Keratinocyte (primary cell): Measurements from ENCODE around the gene CRELD1. TPM values are rescaled to one million over a fixed set of nuclear protein-coding genes. Genes with fewer than 3 reads are reported as not detected.
A peak's percentile ranks its signal among the peaks of the same experiment; 100 is the strongest.

Experiments used
- DNase-seq: peaks from one replicate; pipeline ENCODE4 v3.0.0-alpha.2; 2011; ENCODE audit warnings: low read depth, missing footprints, low spot score
- FAIRE-seq: peaks from 2 replicates; lab custom pipeline; 2011; peaks lifted over from hg19 to GRCh38; lab: Jason Lieb, UNC
- H2AFZ ChIP-seq: 2 replicates; pipeline ENCODE4 v1.6.0; 2012; ENCODE audit warnings: low read length, control low read depth, inconsistent platforms; ENCODE audit not compliant: control insufficient read depth
- H3K27ac ChIP-seq: 2 replicates; pipeline ENCODE4 v1.5.1; 2011; ENCODE audit warnings: low read length; ENCODE audit not compliant: control insufficient read depth, insufficient read depth
- H3K27me3 ChIP-seq: 3 replicates; pipeline ENCODE4 v1.6.0; 2011; ENCODE audit warnings: low read length; ENCODE audit not compliant: control insufficient read depth, insufficient read depth; ENCODE audit errors: extremely low read depth
- H3K36me3 ChIP-seq, 2 experiments: 2 replicates in 1 of 2; 3 replicates in 1 of 2; pipeline ENCODE4 v1.5.1; 2011; ENCODE audit warnings: low read length in 2 of 2, mild to moderate bottlenecking in 1 of 2; ENCODE audit not compliant: control insufficient read depth in 2 of 2, insufficient read depth in 2 of 2; ENCODE audit errors: extremely low read depth in 1 of 2
- H3K4me1 ChIP-seq: 3 replicates; pipeline ENCODE4 v1.5.1; 2011; ENCODE audit warnings: low read length; ENCODE audit not compliant: control insufficient read depth, insufficient read depth; ENCODE audit errors: extremely low read depth
- H3K4me2 ChIP-seq: 3 replicates; pipeline ENCODE4 v1.6.0; 2011; ENCODE audit warnings: low read depth, low read length; ENCODE audit not compliant: control insufficient read depth, insufficient read depth; ENCODE audit errors: extremely low read depth
- H3K4me3 ChIP-seq, 3 experiments: fragments of 200-600 bp in 1 of 3; sonication (generic) in 1 of 3; 2 replicates in 2 of 3; 3 replicates in 1 of 3; pipeline ENCODE4 v1.5.1; 2011 to 2016; ENCODE audit warnings: low read length in 3 of 3, mild to moderate bottlenecking in 3 of 3, control low read depth in 2 of 3, inconsistent platforms in 1 of 3, low read depth in 1 of 3, mixed read lengths in 1 of 3, mixed run types in 1 of 3, moderate library complexity in 1 of 3; ENCODE audit not compliant: control insufficient read depth in 2 of 3, insufficient read depth in 2 of 3; ENCODE audit errors: extremely low read depth in 1 of 3
- H3K79me2 ChIP-seq: 2 replicates; pipeline ENCODE4 v1.6.0; 2012; ENCODE audit warnings: low read length; ENCODE audit not compliant: control insufficient read depth, insufficient read depth
- H3K9ac ChIP-seq: 3 replicates; pipeline ENCODE4 v1.6.0; 2011; ENCODE audit warnings: low read length; ENCODE audit not compliant: control insufficient read depth, insufficient read depth; ENCODE audit errors: extremely low read depth
- H3K9me1 ChIP-seq: 3 replicates; pipeline ENCODE4 v1.6.0; 2011; ENCODE audit warnings: low read length; ENCODE audit not compliant: control insufficient read depth, insufficient read depth; ENCODE audit errors: extremely low read depth
- H3K9me3 ChIP-seq: 2 replicates; pipeline ENCODE4 v1.5.1; 2012; ENCODE audit warnings: low read depth, low read length; ENCODE audit not compliant: control insufficient read depth
- H4K20me1 ChIP-seq: 3 replicates; pipeline ENCODE4 v1.6.0; 2011; ENCODE audit warnings: low read length; ENCODE audit not compliant: control insufficient read depth, insufficient read depth; ENCODE audit errors: extremely low read depth
- CTCF ChIP-seq, 3 experiments: IDR thresholded peaks in 1 of 3; conservative IDR thresholded peaks in 1 of 3; optimal IDR thresholded peaks in 1 of 3; 2 replicates in 2 of 3; 3 replicates in 1 of 3; pipeline versions ENCODE3 to v1.5.1; 2011; ENCODE audit warnings: low read length in 3 of 3, mild to moderate bottlenecking in 3 of 3, moderate library complexity in 2 of 3, control low read depth in 1 of 3, inconsistent platforms in 1 of 3; ENCODE audit not compliant: insufficient read depth in 2 of 3; ENCODE audit errors: extremely low read depth in 1 of 3
- EZH2 ChIP-seq: IDR thresholded peaks from one replicate; pipeline ENCODE4 v1.6.1; 2012; ENCODE audit warnings: inconsistent platforms, mild to moderate bottlenecking, low read length, moderate library complexity
- dilution Hi-C: fragments of 300-500 bp; cut with MboI; formaldehyde crosslinking; loops from one replicate; pipeline ENCODE4 v1.7.0; 2020; ENCODE audit warnings: low sequenced_read_pairs; ENCODE audit not compliant: extremely low pct_ligation_motif_present
- polyA plus RNA-seq, 5 experiments: library from polyadenylated mRNA; depleted of rRNA in 3 of 5; stranded (reverse) in 3 of 5; stranded (forward) in 1 of 5; unstranded in 1 of 5; fragments of >200 nt; gene quantifications; 1 replicate in 1 of 5; 2 replicates in 3 of 5; 3 replicates in 1 of 5; pipeline versions ENCODE4 v1.2.1 to v1.2.3, GENCODE V29; 2011 to 2012; ENCODE audit warnings: missing spikeins in 2 of 5, low read depth in 1 of 5, low replicate concordance in 1 of 5

The CRELD1 gene
- polyA plus RNA-seq, 1 donor (not counting 4 experiments of a cell fraction or from before 2014, with no cell fraction given): 11.2 TPM

GRCh38 chr3:9928158-9928557 lies 5.5 kb upstream of the CRELD1 start:
- dilution Hi-C loops: no loop called here
- TF ChIP-seq EZH2: no peak
- TF ChIP-seq CTCF (optimal IDR thresholded peaks at IDR 0.05 in 1 of 3, IDR thresholded peaks at IDR 0.05 in 1 of 3, conservative IDR thresholded peaks at IDR 0.05 in 1 of 3; ENCODE audit: extremely low read depth in 1 of 3, insufficient read depth in 2 of 3, low read length in 3 of 3): no peak
- DNase-seq: no peak
- Histone ChIP-seq H3K79me2 (no peaks in the 10 kb centered on the region), H3K9me3 (no peaks in the 10 kb centered on the region), H3K9ac (no peak overlapping the region), H3K27ac (no peak overlapping the region), H3K36me3 (peaks cover 4 to 7% of the 10 kb centered on the region in 2 experiments), H3K4me2 (no peak overlapping the region), H3K9me1 (no peaks in the 10 kb centered on the region), H3K27me3 (no peaks in the 10 kb centered on the region), H3K4me1 (peaks cover 4% of the 10 kb centered on the region), H3K4me3 (no peak overlapping the region), H2AFZ (no peak overlapping the region), H4K20me1 (no peaks in the 10 kb centered on the region)
- FAIRE-seq: no peak

DNA sequence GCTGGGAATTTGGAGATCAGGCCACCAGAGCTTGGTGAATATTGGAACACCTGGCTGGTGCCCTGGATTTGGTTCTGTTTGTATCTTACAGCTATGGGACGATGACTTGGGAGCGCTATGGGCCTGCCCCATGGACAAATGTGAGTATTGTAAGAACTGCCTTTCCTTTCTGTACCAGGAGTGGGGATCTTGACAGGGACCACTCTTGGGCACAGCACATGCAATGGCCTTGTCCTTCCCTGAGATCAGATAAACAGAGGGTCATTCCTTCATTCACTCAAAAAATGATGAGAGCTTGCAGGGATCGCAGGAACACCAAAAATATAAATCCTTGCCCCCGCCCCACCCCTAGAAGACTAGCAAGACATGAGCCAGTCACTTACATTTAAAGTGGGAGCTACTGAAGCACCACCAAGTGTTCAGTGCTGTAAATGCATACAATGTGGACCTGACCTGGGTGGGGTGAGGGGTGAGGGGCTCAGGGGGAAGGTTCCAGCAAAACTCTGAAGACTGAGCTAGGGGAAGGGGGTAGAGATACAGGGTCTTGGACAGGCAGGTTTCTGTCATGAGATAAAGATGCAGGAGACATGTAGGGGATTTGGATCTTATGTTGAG lies 2.7 kb upstream of the CRELD1 start:
- no peak overlapping the region for H3K27ac ChIP-seq
- peaks cover 17% of the 10 kb centered on the region for H3K4me1 ChIP-seq
- DNase-seq (no peak), FAIRE-seq (no peak)
- no peak overlapping the region for H3K4me2 ChIP-seq
- no peaks in the 10 kb centered on the region for H3K9me3 ChIP-seq
- no peaks in the 10 kb centered on the region for H3K9me1 ChIP-seq
- H2AFZ ChIP-seq: no peak overlapping the region
- H3K36me3 ChIP-seq: peaks cover 4 to 6% of the 10 kb centered on the region in 2 experiments
- no peak overlapping the region for H3K9ac ChIP-seq
- no peaks in the 10 kb centered on the region for H4K20me1 ChIP-seq
- H3K79me2 ChIP-seq: peaks cover 4% of the 10 kb centered on the region
- peak in 1 of 3 experiments; percentile 40 for TF ChIP-seq CTCF (optimal IDR thresholded peaks at IDR 0.05 in 1 of 3, IDR thresholded peaks at IDR 0.05 in 1 of 3, conservative IDR thresholded peaks at IDR 0.05 in 1 of 3; ENCODE audit: extremely low read depth in 1 of 3, insufficient read depth in 2 of 3, low read length in 3 of 3)
- no peak for TF ChIP-seq EZH2
- no peaks in the 10 kb centered on the region for H3K27me3 ChIP-seq
- dilution Hi-C loops: no loop called here
- no peak overlapping the region for H3K4me3 ChIP-seq
